ENCODE results near the gene RBM26.
"Not testable (repeated sequence)": the region's sequence is repeated elsewhere in the genome, so short reads cannot be mapped to it uniquely, and the experiment has no call there.

RBM26 gene

DNA sequence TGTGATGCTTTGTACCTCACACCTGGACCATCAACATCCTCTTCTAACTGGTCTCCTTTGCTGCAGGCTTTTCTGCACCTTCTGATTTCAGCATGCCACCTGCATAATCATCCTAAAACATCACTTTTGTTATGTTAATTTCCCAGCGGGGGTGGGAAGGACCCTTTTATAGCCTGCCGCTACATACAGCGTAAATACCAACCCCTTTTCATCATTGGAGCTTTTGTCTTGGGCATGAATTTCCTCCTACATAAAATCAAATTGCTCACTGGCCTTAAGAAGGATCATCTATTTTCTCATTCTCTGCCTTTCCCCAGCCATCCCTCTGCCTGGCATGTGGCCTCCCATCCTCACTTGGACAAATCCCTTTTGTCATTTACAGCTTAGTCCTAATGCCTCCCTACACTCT lies 124.7 kb downstream of the RBM26 start:
- TF ChIP-seq ZNF274 (IDR thresholded peaks at IDR 0.05; ENCODE audit: low read depth, low read length): no peak
- no peak overlapping the region for H3K4me3 ChIP-seq (ENCODE audit: low read length)

DNA sequence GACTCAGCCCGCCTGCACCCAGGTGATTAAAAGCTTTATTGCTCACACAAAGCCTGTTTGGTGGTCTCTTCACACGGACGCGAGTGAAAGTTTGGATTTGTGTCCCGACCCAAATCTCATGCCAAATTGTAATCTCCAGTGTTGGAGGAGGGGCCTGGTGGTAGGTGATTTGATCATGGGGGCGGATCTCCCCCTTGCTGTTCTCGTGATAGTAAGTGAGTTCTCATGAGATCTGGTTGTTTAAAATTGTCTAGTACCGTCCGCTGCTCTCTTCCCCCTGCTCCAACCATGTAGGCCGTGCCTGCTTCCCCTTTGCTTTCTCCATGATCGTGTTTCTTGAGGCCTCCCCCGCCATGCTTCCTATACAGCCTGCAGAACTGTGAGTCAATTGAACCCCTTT lies 126.3 kb downstream of the RBM26 start:
- not testable (repeated sequence) for H3K4me3 ChIP-seq (ENCODE audit: low read length)

- no peak overlapping the region for H3K4me3 ChIP-seq (ENCODE audit: low read length)
- TF ChIP-seq ZNF274 (IDR thresholded peaks at IDR 0.05; ENCODE audit: low read depth, low read length): no peak
Observed at GRCh38 chr13:79273045-79273444, 133.0 kb downstream of the RBM26 start.

GRCh38 chr13:79271616-79272015 lies 134.4 kb downstream of the RBM26 start:
- H3K4me3 ChIP-seq (ENCODE audit: low read length): no peak overlapping the region

GRCh38 chr13:79270859-79271258 lies 135.2 kb downstream of the RBM26 start:
- no peak for TF ChIP-seq ZNF274 (IDR thresholded peaks at IDR 0.05; ENCODE audit: low read depth, low read length)

More at GRCh38 chr13:79271616-79272015, 134.4 kb downstream of the RBM26 start:
- TF ChIP-seq ZNF274 (IDR thresholded peaks at IDR 0.05; ENCODE audit: low read depth, low read length): no peak

More at GRCh38 chr13:79270859-79271258, 135.2 kb downstream of the RBM26 start:
- no peak overlapping the region for H3K4me3 ChIP-seq (ENCODE audit: low read length)
